ENCODE data around the gene USF1.
"Not testable (repeated sequence)": the region's sequence is repeated elsewhere in the genome, so short reads cannot be mapped to it uniquely, and the experiment has no call there.

Gene USF1

DNA sequence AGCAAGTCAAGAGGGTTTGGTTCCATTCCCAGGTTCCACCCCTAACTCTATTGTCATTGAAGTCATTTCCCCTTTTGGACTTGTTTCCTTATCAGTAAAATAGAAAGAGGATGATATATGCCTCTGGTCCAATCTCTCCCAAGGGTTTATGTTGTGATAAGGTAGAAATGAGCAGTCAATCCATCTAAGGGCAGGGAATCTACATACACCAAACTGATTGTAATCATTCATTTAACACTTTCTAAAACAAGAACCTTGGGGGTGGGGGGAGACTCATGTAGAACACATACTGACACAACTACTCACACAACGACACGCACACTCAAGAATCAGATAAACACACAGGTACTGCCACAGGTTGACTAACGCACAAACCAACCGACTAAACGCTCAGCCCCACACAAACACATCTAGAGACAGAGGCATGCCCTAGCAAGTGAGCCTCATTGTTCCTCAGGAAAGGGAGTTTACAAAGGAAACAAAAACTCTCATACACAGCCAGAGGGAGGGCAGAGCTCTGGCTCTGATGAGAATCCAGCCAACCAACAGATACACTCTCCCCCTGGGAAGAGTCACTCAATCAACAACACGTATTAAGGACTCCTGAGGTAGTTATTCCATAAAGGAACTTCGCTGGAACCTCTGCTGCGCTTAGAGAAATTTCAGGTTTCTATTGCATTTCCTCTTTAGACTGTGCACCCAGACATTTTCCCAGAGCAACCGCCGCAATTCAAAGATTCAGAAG is 25.9 kb downstream of the USF1 start:
- H3K4me1 Mint-ChIP-seq = peaks cover 58% of the 10 kb centered on the region
- DNase-seq (no peak), ATAC-seq (no peak)
- H3K27ac Mint-ChIP-seq = peak overlapping the region; percentile 46 to 84
- peak overlapping the region; percentile 92 to 94 for H3K4me3 Mint-ChIP-seq
- H3K27me3 Mint-ChIP-seq = no peaks in the 10 kb centered on the region
- H3K9me3 Mint-ChIP-seq = no peaks in the 10 kb centered on the region

DNA sequence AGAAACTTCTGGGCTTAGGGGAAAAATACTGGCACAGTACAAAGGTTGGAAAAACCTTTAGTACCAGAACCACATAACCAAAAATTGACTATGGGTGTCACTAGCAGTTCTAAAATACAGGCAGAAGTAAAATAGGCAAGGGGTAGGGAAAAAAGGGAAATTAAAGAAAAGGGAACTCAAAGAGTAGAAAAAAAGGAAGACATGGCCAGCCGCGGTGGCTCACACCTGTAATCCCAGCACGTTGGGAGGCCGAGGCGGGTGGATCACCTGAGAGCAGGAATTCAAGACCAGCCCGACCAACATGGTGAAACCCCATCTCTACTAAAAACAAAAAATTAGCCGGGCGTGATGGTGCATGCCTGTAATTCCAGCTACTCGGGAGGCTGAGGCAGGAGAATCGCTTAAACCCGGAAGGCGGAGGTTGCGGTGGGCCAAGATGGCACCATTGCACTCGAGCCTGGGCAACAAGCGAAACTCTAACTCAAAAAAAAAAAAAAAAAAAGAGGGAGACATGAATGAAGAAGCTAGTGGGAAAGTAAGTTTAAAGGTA is 26.6 kb downstream of the USF1 start:
- not testable (repeated sequence) for H3K27ac Mint-ChIP-seq, ATAC-seq, H3K9me3 Mint-ChIP-seq, H3K27me3 Mint-ChIP-seq, DNase-seq
- peaks cover 62% of the 10 kb centered on the region for H3K4me1 Mint-ChIP-seq
- peak overlapping the region; percentile 27 to 94 for H3K4me3 Mint-ChIP-seq

DNA sequence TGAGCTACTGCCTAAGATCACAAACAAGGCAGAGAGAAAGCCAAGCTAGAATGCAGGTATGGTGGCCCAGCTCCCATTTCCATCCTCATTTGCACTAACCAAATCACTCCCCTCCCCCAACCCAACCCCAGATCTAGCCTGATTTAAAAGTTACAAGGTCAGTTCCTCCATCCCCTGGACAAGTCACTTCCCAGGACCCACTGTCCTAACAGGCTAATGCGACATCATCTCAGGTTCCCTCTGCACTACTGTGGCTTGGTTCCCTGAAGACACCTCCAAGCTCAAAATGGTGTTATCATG is 27.2 kb downstream of the USF1 start:
- no peak for ATAC-seq
- H3K4me1 Mint-ChIP-seq = peaks cover 68% of the 10 kb centered on the region
- no peak overlapping the region for H3K27ac Mint-ChIP-seq

DNA sequence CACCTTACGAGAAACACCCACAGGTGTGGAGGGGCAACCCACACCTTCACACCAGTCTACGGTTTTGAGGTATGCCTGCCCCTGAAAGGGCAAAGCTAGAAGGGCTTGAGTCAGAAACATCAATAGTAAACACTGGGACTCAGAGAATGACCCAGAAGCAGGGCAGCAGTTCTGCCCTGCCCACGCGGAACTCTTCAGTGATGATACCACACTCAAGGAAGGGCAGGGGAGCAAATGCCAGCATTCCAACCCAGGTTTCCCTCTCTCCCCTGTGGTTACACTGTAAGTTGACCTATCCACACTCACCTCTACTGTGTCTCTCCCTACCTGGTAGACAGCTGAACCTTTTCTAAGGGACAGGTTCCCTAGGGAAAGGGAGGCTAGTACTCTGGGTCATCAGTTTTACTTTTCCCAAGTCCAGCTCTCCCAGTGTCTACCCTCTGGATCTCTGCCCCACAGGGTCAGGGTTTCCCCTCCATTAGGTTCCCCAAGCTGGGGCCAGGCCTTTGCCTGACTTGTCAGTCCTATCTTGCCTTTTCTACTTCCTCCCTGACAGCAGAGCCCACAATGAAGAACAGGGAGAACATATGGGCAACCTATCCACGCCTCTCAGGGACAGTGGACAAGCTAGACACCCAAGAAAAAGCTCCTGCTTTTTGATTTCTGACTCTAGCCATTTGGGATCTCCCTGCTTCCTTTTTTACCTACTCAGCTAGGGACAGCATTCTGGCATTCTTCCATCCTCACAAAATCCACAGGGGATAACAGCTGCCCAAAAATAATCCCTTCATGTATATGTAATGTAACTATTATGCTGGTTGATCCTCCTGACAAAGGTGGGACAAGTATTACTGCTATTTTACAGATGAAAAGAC is 27.8 kb downstream of the USF1 start:
- Mint-ChIP-seq H3K27me3 (no peaks in the 10 kb centered on the region), H3K27ac (peak overlapping the region in 1 of 2 donors; percentile 86), H3K4me1 (peaks cover 73% of the 10 kb centered on the region), H3K4me3 (no peak overlapping the region), H3K9me3 (no peaks in the 10 kb centered on the region)
- DNase-seq (no peak), ATAC-seq (no peak)

More for the DNA sequence above, 27.2 kb downstream of the USF1 start:
- no peak overlapping the region for H3K4me3 Mint-ChIP-seq
- H3K27me3 Mint-ChIP-seq = no peaks in the 10 kb centered on the region
- no peak for DNase-seq
- no peaks in the 10 kb centered on the region for H3K9me3 Mint-ChIP-seq

DNA sequence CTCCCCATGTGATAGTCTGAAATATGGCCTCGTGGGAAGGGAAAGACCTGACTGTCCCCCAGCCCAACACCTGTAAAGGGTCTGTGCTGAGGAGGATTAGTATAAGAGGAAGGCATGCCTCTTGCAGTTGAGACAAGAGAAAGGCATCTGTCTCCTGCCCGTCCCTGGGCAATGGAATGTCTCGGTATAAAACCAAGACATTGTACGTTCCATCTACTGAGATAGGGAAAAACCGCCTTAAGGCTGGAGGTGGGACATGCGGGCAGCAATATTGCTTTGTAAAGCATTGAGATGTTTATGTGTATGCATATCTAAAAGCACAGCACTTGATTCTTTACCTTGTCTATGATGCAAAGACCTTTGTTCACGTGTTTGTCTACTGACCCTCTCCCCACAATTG is 28.6 kb downstream of the USF1 start:
- H3K27me3 Mint-ChIP-seq, ATAC-seq, H3K4me3 Mint-ChIP-seq, H3K9me3 Mint-ChIP-seq, DNase-seq, H3K27ac Mint-ChIP-seq: not testable (repeated sequence)
- H3K4me1 Mint-ChIP-seq = peaks cover 70% of the 10 kb centered on the region

GRCh38 chr1:161016683-161017082 is 29.1 kb downstream of the USF1 start:
- not testable (repeated sequence) for H3K27ac Mint-ChIP-seq, DNase-seq, H3K4me3 Mint-ChIP-seq, H3K27me3 Mint-ChIP-seq, H3K9me3 Mint-ChIP-seq, ATAC-seq
- H3K4me1 Mint-ChIP-seq = peaks cover 70% of the 10 kb centered on the region

DNA sequence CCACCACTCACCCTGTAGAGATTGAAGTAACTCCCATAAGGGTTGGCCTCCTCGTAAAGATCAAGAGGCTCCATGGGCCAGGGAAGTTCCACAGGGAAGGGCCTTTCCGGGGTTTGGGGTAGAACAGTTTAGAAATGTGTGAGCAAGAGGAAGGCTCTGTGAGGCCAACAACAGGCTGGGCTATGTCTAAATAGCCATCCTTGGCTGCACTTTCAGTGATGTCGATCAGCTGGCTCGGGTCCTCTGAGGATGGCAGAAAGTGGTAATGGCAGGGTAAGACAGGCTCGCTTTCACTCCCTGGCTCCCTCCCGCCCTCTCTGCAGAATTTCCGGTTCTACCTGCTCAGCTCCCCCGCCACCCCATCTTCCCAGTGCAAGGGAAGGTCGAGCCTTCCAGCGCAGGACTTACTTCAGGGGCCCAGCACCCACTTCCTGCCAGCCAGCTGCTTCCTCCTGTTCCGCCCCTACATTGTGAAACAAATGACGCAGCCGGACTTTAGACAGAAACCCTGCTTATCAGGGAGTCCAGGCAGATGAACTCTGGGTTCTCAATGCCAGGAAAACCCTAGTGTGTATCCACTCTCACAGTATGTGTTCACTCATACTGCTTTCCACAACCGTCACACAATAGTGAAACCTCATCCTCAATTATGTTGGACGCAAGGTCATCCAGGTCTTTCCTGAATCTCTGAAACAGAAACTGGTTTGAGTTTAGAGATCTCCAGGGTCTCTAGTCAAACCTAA is 32.1 kb downstream of the USF1 start:
- DNase-seq (peak; percentile 44 to 77), ATAC-seq (peak; percentile 92)
- peak overlapping the region; percentile 92 to 98 for H3K27ac Mint-ChIP-seq
- H3K4me3 Mint-ChIP-seq = peak overlapping the region; percentile 77 to 80
- H3K4me1 Mint-ChIP-seq = peaks cover 58% of the 10 kb centered on the region
- no peaks in the 10 kb centered on the region for H3K9me3 Mint-ChIP-seq
- H3K27me3 Mint-ChIP-seq = no peaks in the 10 kb centered on the region

DNA sequence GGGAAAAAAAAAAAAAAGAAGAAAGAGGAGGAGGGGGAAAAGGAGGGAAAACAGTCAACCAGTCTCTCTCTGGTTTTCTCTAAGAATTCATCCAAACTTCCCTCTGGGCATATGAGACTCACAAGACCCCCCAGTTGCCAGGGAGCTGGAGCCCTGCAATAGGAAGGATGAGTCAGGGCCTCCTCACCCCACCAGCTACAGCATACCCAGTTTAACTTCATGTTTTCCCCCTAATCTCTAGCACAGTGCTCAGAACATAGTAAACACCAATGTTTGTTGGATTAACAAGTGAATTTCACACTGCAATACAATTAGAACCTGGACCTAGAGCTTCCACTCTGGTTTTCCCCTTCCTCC is 32.7 kb downstream of the USF1 start:
- Mint-ChIP-seq H3K27ac (peak overlapping the region; percentile 92 to 98), H3K9me3 (no peaks in the 10 kb centered on the region), H3K4me1 (peaks cover 53% of the 10 kb centered on the region), H3K4me3 (peak overlapping the region; percentile 77 to 80), H3K27me3 (no peaks in the 10 kb centered on the region)
- DNase-seq = no peak
- peak; percentile 62 for ATAC-seq

GRCh38 chr1:161012420-161012819 is 33.4 kb downstream of the USF1 start:
- ATAC-seq (no peak), DNase-seq (no peak)
- peak overlapping the region in 1 of 2 donors; percentile 19 for H3K4me3 Mint-ChIP-seq
- H3K27ac Mint-ChIP-seq = peak overlapping the region; percentile 67 to 76
- H3K4me1 Mint-ChIP-seq = peaks cover 46% of the 10 kb centered on the region
- no peaks in the 10 kb centered on the region for H3K27me3 Mint-ChIP-seq
- H3K9me3 Mint-ChIP-seq = no peaks in the 10 kb centered on the region

GRCh38 chr1:161009602-161010211 is 36.1 kb downstream of the USF1 start:
- ATAC-seq (no peak), DNase-seq (no peak)
- Mint-ChIP-seq H3K4me1 (peaks cover 38% of the 10 kb centered on the region), H3K27ac (no peak overlapping the region), H3K4me3 (no peak overlapping the region), H3K9me3 (no peaks in the 10 kb centered on the region), H3K27me3 (no peaks in the 10 kb centered on the region)

DNA sequence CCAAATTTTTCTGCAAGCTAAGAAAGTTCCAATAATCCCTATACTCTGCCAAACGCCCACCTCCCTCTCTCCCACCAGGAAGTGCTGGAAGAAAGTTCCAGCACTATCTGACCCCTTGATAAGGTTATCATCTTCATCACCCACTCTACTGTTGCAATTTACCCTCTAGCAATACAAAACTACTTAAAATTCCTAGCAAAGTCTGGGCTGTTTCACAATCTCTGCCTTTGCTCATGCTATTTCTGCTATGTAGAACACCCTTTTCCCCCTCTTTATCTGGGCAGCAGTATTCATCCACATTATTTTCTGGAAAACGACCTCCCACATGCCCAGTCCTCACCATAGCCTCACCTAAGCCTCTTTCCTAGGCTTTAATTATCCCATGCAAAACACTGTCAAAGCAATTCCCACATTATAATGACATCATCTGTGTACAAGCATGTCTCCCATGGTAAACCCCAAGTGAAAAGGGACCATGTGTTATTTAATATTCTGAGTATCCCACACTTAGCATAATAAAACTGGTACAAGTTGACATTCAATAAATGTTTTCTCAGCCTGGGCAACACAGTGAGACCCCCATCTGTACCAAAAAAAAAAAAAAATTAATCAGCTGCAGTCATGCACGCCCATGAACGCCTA is 36.8 kb downstream of the USF1 start:
- H3K27me3 Mint-ChIP-seq = no peaks in the 10 kb centered on the region
- no peak for ATAC-seq
- no peaks in the 10 kb centered on the region for H3K9me3 Mint-ChIP-seq
- H3K4me1 Mint-ChIP-seq = peaks cover 31% of the 10 kb centered on the region
- DNase-seq = no peak
- no peak overlapping the region for H3K27ac Mint-ChIP-seq
- H3K4me3 Mint-ChIP-seq = no peak overlapping the region

DNA sequence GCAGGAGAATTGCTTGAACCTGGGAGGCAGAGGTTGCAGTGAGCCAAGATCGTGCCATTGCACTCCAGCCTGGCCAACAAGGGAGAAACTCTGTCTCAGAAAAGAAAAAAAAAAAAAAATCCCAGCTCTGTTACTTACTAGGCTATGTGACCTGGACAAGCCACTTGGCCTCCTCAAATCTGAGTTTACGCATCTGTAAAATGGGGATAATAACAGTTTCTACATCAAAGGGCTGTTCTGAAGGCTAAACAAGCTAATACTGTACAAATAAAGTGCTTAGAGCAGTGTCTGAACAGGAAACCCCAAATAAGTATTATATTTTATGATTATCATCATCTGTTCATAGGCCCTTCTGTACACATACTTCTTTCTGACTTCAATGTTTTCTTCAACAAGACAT is 38.4 kb downstream of the USF1 start:
- Mint-ChIP-seq H3K9me3 (no peaks in the 10 kb centered on the region), H3K27ac (no peak overlapping the region), H3K4me3 (no peak overlapping the region), H3K4me1 (peaks cover 19% of the 10 kb centered on the region), H3K27me3 (no peaks in the 10 kb centered on the region)
- DNase-seq = no peak
- ATAC-seq = no peak

GRCh38 chr1:161006563-161006962 is 39.2 kb downstream of the USF1 start:
- Mint-ChIP-seq H3K9me3 (no peaks in the 10 kb centered on the region), H3K4me1 (peaks cover 13% of the 10 kb centered on the region), H3K27ac (no peak overlapping the region), H3K4me3 (no peak overlapping the region), H3K27me3 (no peaks in the 10 kb centered on the region)
- DNase-seq (no peak), ATAC-seq (no peak)

- Mint-ChIP-seq H3K27ac (no peak overlapping the region), H3K9me3 (no peaks in the 10 kb centered on the region), H3K4me1 (peaks cover 14% of the 10 kb centered on the region), H3K27me3 (no peaks in the 10 kb centered on the region), H3K4me3 (no peak overlapping the region)
- DNase-seq (no peak), ATAC-seq (no peak)
Observed at GRCh38 chr1:161001525-161001924, 44.3 kb downstream of the USF1 start.

Measured in stimulated activated naive CD8-positive, alpha-beta T cell treated with anti-CD3 and anti-CD28 coated beads, Interleukin-15, amount 100 ng/mL, for 72 hours (primary cell).